GM21576 (cell line): ENCODE measurements around the gene CROT.
"Not testable (repeated sequence)": the region's sequence is repeated elsewhere in the genome, so short reads cannot be mapped to it uniquely, and the experiment has no call there.

Experiments used
- ATAC-seq: cut with Tn5 transposase; IDR thresholded peaks from one replicate; pipeline ENCODE4 v1.9.1; 2021; ENCODE audit warnings: mild to moderate bottlenecking, moderate library complexity; ENCODE audit not compliant: unreplicated experiment

The CROT gene

DNA sequence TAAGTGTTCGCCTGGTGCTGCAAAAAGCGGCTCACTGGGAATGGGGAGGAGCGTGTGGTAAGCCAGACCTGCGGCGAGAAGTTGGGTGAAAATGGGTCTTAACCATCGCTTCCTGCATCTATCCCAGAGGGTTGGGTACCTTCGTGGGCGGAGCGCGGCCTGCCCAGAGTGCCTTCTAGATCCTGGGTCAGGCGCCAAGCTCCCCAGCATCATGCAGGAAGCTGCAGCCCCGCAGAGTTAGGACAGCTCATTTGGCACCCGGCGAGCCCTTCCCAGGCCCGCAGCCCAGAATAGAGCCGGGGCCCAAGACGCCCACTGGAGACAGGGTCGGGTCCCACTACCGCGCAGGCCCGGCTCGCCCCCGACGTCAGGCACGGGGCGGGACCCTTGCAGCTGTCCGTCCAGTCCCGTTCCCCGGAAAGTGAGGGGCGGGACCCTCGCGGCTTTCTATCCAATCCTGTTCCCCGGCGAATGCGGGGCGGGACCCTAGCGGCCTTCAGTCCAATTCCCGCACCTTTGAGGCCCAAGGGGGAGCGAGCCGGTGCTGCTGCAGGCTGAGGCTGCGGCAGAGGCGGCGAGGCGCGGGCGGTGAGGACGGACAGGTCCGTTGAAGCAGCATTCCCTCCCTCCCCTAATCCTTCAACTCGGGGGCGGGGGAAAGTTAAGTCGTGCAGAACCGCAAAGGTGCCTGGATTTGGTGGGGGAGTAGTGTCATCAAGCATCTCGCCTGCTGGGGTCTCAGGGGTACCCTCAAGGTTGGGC lies at the start of gene CROT:
Gene CROT (plus strand): TSS at position 499 of the 762 bp plus-strand sequence. CDS start 3,405 bp downstream, outside the sequence.
- peak; percentile 98 for ATAC-seq

- no peak for ATAC-seq
Measured at GRCh38 chr7:87300756-87301155, 44.7 kb upstream of the CROT start.

- ATAC-seq, result no peak
Measured at GRCh38 chr7:87310790-87311419, 34.6 kb upstream of the CROT start.

DNA sequence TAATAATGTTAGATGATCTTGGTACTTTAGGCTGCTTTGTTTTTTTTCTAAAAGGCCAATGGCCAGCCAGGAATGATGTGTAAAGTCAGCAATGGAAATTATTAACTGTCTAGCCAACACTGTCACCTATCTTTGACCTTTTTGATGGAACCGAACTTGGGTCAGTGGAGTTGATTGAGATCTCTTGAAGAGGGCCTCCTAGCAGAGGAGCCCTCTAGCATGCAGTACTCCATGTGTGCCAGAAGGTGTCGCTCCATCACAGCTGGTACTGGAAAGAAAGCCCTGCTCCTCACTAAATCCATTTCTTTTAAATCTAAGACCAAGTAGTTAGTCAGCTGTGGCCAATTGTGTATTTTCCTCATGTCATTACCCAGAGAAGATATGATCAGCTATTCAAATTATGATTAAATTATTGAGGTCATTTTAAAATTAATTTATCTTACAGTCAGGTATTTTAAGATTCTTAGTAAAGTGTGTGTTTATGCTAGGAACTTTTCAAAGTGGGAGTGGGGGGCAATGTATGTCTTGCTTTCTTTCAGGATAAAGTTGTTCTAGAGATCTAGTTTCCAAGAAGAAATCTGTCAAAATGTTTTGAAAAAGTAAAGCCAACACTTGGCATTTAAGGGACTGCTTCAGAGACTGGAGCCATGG lies 33.1 kb upstream of the CROT start:
- peak; percentile 54 for ATAC-seq

GRCh38 chr7:87316097-87316700 lies 29.3 kb upstream of the CROT start:
- peak; percentile 80 for ATAC-seq

GRCh38 chr7:87316846-87317552 lies 28.5 kb upstream of the CROT start:
- ATAC-seq, result no peak

GRCh38 chr7:87317691-87318245 lies 27.7 kb upstream of the CROT start:
- no peak for ATAC-seq

GRCh38 chr7:87318741-87319140 lies 26.7 kb upstream of the CROT start:
- no peak for ATAC-seq

- ATAC-seq, result not testable (repeated sequence)
Measured at GRCh38 chr7:87319154-87319581, 26.3 kb upstream of the CROT start.

DNA sequence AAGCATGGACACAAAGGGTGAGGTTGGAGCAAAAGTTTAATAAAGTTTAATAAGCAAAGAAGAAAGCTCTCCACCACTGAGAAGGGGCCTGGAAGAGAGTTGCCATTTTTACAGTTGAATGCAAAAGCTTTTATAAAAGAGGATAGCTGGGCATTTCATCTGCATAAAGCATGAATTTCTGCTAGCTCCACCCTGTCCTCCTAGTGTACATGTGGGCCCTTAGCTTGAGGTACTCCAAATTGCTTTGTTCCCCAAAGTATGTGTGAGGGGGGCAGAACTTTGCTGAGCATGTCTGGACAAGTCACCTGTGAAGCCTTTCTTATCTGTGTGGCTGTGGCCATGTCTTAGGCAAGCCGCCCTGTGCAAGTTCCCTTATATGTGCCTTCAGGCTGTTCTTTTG lies 22.6 kb upstream of the CROT start:
- no peak for ATAC-seq

DNA sequence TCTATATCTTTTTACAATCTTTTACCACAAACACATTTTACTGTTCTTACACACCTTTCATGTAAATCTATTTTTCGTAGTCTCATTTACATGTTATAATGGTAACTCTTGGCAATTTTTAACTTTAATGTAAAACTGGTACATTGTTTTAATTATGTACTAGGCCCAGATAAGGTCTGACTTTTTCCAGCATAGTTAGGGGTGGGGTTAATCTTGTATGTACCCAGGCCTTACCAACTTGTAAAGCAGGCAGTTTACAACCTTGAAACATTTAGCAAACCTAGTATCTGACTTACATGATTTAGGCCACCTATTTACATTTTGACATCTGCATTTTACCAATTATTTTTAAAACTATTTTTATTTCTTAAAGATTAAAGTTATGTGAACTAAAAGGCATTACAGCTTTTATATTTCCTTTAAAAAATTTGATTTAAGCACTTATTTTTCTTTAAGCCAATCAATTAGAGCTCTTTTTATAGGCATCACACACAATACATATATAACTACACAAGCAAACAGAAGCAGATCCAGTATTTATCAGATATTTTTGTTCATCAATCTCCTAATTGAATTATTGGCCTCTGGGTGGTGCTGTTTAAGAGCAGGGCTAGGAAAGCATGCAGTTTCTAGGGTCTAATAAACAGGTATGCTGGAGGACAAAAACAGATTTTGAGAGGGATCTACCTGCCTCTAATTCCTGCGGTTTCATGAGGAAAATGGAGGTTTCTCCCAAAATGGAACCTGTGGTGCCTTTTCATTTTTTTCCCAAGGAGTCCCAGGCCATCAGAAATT lies 19.7 kb upstream of the CROT start:
- no peak for ATAC-seq

GRCh38 chr7:87328281-87328680 lies 17.2 kb upstream of the CROT start:
- ATAC-seq, result no peak

DNA sequence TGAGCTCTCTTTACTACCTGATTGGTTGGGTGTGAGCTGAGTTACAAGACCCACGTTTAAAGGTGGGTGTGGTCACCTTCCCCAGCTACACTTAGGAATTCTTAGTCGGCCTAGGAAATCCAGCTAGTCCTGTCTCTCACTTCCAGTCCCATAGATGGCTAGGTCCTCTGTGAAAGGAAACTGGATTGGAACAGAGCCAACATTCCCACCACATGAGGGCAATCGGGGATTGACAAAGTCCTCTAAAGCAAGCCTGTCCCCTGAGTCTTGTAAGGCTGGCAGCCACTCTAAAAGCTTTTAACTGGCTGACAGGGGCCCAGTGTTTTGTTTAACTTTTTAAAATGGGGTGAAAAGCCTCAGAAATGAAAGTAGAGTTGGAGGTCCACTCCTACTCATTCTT lies 15.1 kb upstream of the CROT start:
- ATAC-seq, result no peak

DNA sequence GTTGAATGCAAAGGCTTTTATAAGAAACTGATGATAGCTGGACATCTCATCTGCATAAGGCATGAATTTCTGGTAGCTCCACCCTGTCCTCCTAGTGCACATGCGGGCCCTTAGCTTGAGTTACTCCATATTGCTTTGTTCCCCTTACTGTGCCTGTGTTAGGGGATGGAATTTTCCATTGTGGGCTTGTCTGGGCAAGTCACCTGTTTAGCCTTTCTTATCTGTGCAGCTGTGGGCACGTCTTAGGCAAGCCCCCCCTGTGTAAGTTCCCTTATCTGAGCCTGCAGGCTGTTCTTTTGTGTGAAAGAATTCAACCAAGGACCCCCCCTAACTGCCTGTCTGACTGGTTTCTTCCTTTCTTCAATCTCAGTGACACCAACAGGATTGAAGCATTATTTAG lies 14.5 kb upstream of the CROT start:
- no peak for ATAC-seq

DNA sequence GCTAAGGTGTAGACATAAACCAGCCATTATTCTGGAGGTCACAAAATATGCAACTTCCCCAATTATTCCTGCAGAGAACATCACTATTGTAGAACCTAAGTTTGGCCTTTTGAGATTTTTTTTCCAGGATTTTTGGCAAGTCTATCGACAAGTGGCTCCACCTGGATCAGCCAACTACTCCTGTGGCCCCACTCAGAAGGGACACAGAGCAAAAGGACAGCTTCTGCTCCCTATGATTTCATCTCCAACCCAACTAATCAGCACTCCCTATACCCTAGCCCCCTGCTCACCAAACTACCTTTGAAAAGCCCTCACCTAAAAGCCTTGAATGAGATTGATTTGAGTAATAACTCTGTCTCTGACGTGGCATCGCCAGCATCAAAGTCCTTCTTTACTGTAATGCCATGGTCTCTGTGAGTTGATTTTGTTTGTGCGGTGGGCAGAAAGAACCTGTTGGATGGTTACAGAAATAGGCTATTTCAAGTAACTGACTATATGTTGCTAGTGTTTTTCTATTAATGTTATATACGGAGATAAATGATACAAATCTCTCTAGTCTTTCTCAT lies 13.7 kb upstream of the CROT start:
- no peak for ATAC-seq

DNA sequence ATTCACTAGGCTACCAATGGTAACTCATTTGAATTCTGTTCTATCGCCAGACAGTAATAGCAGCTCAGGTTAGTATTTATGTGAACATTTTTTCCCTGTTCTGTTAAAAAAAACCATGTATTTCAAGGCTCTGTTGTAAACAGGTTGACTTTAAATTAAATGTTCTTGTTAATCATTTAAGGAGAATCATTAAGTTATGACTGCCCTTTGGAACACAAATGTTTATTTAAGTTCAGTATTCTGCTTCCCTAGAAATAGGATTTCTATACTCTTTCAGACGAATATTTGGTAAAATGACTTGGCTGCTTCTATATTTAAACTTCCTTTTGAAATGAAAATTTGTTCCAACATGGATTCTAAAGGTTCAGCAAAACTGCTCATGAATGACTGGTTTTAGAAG lies 13.1 kb upstream of the CROT start:
- no peak for ATAC-seq

GRCh38 chr7:87336136-87336535 lies 9.3 kb upstream of the CROT start:
- no peak for ATAC-seq

GRCh38 chr7:87337331-87337730 lies 8.1 kb upstream of the CROT start:
- no peak for ATAC-seq

- ATAC-seq, result no peak
Measured at GRCh38 chr7:87339373-87339897, 6.0 kb upstream of the CROT start.
